Activated CD8-positive, alpha-beta memory T cell treated with anti-CD3 and anti-CD28 coated beads for 24 hours (primary cell): ENCODE data around the gene PNKD.
"Not testable (repeated sequence)": the region's sequence is repeated elsewhere in the genome, so short reads cannot be mapped to it uniquely, and the experiment has no call there.

ENCODE experiments used
- DNase-seq: peaks from one replicate; pipeline ENCODE4 v3.0.0-alpha.2; 2020

PNKD gene

DNA sequence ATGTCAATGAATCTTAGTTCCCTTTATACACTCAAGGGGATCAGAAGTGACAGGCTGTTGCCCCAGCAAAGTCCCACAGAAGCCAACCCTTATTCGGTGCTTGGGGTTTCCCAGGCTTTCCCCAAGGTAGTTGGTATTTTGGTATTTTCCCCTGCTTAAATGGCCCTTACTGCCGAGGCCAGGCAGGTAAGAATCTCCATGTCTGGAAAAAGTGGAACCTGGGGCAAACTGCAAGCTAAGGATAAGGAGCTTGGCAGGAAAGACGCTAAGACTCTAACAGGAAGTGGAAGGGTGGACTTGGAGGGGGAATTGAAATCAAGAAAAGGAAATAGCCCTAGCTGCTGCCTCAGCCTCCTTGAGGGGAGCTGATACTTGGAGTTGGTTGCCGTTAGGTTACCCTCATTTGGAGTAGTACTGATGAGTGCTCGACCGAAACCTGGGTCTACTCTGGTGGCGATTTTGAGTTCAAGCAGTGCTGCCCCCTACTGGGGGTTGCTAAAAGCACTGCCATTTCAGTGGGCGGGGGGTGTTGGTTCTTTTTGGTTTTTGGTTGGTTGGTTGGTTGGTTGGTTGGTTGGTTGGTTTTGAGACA lies 12.8 kb upstream of the PNKD start:
- DNase-seq, result peak; percentile 86

DNA sequence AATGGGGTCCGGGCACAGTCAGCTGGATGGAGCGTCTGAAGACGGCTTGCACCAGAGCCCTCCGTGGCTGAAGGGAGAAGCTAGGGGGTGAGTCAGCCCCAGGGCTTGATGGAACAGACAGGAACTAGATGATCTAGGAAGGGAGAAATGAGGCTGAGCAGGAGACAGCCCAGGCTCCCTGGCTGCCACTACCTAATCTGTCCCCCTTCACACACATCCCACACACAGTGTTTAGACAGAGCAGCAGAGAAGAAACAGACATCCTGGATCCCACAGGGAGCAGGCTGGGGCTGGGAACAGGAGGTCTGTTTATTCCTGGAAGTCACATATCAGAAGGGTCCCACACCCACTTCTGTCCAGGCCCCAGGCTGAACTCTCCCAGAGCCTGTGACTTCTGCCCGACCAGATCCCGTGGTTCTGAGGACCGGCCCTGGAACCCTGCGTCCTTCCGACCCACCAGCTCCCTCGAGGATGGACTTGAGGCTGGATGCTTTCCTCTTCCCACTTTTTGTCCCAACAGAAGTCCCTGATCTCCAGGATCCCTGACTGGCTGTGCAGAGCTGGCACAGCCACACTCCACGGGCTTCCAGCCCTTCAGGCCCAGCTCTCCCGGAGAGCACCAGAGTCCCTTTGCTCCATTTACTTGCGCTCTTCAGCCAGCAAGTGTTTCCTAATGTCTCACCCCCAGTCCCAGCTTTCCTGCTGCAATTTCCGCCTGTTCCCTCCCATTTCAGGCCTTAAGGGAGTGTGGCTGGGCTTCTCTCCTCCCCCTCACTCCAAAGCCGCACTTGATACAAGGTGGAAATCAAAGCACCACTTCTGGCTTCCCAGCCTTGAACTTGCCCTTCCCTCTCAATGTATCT lies 11.0 kb upstream of the PNKD start:
- no peak for DNase-seq

DNA sequence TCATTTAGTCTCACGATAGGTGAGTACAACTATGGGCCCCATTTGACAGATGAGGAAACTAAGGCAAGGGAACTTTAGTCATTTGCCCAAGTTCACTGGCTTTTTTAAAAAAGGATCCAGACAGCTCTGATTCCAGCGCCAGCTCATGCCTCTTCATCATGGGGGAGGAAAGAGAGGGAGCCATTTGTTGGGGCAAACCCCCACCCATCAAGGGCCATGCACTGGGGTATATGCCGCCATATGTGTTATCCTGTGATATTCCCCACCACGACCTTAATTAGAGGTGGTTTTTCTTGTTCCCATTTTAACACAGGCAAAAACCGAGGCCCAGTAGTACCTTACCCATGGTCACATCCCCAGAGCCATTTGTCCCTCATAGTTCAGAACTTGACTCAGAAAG lies 10.2 kb upstream of the PNKD start:
- DNase-seq, result no peak

DNA sequence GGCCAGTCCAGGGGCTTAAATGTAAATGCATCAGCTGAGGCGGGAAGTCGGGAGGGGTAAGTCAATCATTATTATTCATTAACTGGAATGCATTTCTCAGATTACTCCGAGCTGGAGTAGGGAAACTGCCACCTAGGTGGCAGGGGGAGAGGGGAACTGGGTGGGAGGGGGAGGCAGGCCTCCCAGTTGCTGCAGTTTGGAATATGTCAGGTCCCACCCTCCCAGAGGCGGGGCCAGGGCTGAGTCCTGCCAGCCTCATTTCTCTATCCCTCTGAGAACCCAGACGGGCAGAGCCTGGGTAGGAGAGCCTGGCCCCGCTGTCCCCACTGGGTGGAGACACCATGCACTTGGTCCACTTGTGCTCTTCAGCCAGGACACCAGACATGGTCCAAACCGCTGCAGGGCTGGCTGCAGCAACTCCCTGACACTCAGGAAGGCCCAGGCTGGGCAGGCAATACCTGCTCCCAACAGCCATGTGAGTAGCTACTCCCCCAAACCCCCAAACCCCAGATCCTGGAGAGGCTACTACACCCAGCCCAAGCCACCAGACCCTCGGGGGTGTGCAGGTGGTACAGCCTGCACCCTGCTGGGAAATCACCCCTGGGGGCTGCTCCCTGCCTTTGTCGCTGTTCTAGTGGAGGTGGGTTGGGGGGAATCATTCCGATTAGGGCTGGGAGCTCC lies 9.4 kb upstream of the PNKD start, which contains the start of gene GPBAR1:
TSS of gene GPBAR1 (plus strand) at position 274 of the 681 bp plus-strand sequence. CDS start 1,710 bp downstream, outside the sequence.
- no peak for DNase-seq

DNA sequence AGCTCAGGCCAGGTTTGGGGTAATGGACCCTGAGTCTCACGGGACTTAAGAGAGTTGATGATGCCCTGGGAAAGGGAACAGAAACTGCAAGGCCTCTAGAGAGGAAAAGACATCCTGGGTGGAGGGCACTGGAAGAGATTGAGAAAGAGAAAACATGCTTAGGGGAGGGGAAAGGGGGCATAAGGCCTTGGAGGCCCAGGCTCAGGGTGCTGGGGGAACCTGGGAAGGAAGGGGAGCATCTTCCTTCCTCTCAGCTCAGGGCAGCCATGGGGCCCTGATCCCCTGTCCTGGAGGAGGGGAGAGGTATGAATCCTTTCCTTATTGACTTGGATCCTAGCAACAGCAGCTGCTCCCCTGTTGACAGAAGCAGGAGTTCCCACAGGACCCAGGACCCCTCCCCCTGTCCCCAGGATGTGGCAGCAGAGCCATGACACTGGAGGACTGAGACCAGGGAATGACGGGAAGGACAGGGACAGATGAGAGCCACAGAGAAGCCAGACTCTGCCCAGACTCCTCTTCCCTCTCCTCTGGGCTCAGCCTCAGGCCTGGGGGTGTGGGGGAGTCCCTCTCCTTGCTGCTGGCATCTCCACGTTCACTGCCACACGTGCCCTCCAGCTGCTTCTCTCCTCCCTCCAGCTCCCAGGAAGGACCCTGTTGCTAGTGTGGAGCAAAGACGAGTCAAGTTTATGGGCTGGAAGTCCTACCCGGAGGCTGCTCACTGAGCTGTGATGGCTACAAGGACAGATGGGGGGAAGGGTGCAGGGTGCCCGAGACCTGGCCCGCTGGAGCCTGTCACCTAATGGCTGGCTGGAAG lies 8.7 kb upstream of the PNKD start:
- DNase-seq, result no peak

DNA sequence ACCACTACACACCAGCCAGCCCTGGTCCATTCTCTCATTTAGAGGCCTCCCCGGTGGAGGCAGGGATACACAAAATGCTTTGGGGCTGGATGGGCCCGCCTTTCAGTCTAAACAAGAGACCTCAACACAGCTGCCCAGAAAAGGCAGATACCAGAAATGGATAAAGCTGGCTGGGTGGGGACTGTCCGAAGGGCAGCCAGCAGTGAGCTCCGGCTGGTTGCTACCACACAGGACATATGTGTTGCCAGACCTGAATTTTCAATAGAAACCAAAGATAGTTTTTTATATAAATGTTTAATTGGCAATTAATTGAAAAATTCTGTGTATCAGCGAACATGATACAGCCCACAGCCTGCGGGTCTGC lies 8.1 kb upstream of the PNKD start:
- DNase-seq, result no peak

DNA sequence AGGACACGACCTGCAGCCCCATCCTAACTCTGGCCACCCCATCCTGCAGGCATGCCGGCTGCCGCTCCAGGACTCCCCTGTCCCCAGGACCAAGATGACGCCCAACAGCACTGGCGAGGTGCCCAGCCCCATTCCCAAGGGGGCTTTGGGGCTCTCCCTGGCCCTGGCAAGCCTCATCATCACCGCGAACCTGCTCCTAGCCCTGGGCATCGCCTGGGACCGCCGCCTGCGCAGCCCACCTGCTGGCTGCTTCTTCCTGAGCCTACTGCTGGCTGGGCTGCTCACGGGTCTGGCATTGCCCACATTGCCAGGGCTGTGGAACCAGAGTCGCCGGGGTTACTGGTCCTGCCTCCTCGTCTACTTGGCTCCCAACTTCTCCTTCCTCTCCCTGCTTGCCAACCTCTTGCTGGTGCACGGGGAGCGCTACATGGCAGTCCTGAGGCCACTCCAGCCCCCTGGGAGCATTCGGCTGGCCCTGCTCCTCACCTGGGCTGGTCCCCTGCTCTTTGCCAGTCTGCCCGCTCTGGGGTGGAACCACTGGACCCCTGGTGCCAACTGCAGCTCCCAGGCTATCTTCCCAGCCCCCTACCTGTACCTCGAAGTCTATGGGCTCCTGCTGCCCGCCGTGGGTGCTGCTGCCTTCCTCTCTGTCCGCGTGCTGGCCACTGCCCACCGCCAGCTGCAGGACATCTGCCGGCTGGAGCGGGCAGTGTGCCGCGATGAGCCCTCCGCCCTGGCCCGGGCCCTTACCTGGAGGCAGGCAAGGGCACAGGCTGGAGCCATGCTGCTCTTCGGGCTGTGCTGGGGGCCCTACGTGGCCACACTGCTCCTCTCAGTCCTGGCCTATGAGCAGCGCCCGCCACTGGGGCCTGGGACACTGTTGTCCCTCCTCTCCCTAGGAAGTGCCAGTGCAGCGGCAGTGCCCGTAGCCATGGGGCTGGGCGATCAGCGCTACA lies 7.4 kb upstream of the PNKD start:
- no peak for DNase-seq

DNA sequence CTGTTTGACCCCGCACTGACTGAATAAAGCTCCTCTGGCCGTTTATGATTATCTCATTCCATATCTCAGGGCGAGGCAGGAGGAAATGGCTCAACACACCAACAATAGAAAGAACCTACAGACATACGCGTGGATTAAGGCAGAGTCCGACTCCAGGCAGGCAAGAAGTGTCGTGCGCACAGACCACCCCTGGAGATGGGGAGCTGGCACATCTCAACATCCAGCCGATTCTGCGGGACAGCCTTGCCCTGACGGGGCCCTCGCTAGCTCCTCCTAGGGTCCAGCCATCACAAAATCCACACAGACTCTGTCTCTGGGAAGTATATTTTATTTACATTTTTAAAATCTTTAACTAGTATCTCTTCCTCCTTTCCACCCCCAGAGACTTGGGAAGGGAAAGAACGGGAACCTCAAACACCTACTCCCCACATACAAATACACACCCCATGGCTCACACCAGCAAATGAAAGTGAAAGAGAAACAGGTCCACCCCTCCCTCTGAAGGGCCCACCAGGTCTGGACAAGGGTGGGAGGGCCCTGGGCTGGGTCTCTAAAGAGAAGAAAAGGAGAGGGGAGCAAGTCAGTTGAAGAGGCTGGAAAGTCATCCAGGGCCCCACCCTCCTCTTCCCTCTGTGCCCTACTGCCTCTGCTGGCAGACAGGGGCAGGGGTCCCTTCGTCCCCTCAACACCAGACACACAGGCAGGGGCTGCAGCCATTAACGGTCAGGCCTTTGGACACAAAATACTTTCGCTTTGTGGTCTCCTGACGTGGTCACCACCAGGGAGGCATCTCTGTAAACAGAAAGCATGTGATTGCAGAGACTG lies 6.3 kb upstream of the PNKD start:
- no peak for DNase-seq

DNA sequence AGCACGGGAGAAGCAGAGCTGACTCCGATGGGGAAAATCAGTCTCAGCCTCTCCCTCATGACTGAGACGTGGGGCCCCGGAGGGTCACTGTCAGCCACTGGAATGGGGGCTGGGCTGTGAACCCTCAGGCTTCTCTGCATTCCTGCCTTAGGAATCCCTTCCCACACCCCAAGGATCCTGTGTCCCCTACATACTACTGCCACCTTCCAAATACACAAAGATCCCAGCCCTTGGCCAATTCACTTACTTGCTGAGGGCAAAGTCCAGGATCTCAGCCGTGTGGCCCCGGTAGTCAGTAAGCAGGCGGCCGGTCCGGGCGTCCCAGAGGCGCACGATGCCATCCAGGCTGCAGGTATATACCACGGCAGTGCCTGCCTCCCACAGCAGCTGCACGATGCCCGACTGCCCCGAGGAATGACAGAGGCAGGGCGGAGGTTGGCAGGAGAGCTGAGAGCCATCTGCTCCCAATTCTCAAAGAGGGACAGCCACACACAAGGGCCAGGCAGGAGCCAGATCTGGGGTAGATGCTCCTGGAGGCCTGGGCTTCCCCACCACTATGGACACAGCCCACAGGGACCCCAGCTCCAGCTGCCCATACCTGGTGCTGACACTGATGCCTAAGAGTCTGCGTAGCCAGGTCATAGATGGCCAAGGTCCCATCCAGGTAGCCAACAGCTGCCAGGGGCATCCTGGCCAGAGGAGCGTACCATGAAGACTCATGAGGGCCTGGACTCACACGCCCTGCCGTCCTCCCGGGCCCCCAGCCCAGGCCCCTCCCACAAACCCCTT lies 5.4 kb upstream of the PNKD start:
- DNase-seq, result no peak

DNA sequence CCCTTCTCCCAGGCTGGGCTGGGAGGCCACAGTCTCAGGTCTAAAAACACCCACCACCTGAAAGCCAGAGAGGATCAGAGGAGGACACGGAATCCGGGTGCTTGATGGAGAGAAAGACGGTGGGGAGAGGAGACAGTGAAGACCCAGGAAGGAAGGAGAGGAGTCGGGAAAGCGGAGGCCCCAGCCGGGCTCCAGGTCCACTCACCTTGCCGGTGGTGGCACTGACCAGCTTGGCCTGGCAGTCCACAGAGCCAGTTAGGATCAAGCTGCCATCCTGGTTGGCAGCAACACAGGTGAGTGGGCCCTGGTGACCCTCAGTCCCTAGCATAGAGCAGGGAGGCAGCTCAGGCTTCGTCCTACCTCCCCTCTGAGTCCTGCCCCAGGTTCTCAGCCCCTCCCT lies 4.7 kb upstream of the PNKD start:
- DNase-seq, result no peak

DNA sequence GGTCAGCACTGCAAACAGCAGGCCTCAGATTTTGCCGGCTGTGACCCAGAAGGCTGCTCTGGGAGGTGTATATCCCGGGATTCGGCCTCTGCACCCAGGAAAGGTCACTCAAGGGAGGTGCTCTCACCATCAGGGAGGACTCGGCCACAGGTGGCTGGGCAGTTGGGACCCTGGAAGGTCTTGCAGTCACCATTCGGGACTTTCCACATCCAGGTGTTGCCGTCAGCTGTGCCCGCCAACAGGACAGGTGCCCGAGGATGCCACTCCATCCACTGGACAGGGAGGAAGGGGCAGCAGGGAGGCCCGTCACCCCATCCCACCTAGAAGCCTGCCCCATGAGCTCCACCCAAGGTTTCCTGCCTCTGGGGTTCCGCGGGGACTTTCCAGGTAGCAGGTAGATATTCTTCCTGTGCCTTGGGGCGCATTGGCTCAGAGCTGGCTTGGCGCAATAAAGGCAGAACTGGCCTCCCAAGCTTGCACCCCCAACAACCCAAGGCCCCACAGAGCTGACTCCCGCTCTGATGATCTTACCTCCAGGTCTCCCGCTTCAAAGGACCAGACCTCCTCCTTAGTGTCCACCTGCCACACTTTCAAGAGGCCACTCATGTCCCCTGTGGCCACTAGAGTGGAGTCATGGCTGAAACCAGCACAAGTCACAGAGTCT lies 3.9 kb upstream of the PNKD start:
- no peak for DNase-seq

DNA sequence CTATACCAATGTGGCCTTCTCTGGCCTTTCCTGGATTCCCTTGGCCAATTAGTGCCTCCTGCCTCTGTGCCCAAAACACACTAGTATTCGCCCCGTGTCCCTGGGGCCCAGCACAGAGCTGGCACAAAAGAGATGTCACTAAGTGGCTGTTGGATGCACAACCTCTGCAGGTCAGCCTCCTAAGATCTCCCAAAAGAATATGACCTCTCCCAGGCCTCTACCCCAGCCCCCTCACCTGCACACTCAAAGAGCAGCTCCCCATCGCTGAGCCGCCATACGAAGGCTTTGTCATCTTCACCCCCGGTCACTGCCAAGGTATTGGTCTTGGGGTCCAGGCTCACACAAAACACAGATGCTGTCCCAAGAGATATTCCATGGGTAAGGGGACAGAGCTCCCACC lies 3.1 kb upstream of the PNKD start:
- no peak for DNase-seq

DNA sequence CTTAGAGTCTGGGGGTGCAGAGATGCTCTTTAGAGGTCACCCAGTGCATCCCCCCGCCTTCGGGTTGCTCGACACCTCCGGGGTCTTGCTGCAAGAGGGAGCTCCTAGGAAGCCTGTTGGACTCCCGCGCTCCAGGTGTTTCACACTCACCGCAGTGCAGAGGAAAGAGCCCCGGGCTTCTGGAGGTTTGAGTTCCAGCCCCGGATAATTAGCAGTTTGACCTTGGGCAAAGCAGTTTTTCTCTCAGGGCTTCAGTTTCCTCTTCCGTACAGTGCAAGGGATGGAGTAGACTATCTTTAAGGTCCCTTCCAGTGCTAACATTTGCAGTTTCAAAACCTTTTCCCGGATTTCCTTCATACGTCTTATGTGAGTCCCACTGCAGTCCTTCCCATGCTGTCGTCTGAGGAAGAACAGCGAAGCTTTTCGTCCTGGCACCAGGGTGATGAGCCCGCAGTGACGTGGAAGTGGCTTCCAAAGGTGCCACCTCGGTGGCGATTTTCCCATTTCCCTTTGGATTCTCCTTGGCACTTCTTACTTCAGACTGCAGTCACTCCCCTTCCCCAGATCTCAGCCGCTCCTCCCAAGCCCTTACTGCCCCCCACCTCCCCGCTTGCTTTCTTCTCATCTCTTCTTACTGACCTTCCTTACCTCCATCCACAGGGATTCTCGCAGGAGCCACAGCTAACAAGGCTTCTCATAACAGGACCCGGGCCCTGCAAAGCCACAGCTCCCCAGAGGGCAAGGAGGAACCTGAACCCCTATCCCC lies 585 bp downstream of the PNKD start:
- no peak for DNase-seq

DNA sequence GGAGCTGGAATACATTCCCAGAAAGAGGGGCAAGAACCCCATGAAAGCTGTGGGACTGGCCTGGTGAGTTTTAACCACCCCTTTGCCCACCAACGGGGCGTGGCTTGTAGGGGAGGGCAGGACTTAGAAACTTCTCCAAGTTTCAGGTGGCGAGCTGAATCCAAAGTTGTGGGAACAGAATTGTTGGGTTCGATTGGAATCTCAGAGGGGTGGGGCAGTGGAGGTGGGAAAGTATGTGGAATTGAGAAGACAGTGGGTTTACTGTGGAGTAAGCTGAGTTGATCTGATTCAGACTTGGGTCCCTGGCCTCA lies 1.1 kb downstream of the PNKD start:
- DNase-seq, result no peak

DNA sequence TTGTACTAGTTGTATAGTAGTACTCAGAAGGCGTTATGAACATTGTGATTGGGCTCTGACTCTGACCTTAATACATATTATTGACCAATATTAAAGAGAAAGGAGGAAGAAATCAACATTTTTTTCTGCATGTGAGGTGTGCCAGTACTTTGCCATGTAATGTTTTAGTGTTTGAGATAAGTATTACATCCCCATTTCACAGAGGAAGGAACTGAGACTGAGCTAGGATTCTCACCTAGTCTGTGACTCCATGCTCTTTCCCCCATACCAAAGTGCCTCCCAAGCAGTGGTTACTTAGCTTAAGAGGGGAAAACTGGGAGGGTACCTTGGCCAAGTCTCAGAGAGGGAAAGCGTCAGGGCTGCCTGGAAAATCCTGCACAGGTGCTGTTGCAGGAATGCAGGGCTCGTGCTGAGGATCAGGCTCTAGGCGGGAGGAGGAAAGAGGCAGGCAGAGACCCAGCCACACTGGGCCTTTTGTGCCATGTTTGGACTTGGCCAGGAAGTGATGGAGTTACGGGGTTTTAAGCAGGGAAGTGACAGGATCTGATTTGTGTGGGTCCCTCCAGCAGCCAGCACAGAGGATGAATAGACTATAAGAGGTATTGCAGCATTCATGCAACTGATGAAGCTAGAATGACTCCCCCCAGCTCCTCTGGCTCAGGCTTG lies 1.7 kb downstream of the PNKD start:
- no peak for DNase-seq

DNA sequence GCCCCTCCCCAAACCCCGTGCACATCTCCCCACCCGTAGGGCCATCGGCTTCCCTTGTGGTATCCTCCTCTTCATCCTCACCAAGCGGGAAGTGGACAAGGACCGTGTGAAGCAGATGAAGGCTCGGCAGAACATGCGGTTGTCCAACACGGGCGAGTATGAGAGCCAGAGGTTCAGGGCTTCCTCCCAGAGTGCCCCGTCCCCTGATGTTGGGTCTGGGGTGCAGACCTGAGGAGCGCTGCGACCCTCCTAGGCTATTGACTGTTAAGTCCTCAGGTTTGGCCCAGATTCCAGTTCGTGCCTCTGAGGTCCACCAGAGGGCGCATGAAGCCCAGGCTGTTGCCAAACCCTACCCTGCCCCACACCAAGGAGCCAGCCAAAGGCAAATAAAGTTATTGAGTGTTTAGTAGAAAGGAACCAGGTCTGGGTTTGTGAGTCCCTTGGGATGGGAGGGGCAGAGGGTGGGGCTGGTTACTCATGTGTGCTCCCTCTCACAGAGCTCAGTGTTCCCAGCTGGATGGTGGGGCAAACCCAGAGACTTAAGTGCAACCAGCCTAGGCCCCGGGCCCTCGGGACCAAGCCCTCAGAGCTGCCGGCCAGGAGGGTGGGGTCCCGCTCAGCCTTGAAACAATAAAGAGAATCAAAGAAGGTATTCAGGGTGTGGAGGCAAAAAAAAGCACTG lies 2.4 kb downstream of the PNKD start:
- DNase-seq, result peak; percentile 88

DNA sequence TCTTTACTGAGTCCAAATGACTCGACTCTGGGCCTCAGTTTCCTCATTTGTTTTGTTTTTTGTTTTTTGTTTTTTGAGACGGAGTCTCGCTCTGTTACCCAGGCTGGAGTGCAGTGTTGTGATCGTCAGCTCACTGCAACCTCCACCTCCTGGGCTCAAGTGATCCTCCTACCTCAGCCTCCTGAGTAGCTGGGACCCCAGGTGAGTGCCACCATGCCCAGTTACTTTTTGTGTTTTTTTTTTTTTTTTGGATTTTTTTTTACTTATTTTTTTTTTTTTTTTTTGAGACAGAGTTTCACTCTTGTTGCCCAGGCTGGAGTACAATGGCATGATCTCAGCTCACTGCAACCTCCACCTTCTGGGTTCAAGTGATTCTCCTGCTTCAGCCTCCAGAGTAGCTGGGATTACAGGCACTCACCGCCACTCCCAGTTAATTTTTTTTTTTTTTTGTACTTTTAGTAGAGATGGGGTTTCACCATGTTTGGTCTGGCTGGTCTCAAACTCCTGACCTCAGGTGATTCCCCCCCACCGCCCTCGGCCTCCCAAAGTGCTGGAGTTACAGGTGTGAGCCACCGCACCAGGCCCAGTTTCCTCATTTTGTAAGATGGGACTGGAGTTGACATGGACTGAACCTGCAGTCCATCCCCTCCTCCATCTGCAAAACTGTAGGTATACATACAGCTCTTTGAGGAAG lies 3.0 kb downstream of the PNKD start:
- not testable (repeated sequence) for DNase-seq
